Activated CD4-positive, alpha-beta T cell treated with anti-CD3 and anti-CD28 coated beads for 36 hours (primary cell): ENCODE results near the gene KIR2DL3. TPM values are rescaled to one million over a fixed set of nuclear protein-coding genes. Genes with fewer than 3 reads are reported as not detected.
"Not testable (repeated sequence)": the region's sequence is repeated elsewhere in the genome, so short reads cannot be mapped to it uniquely, and the experiment has no call there.

Experiments
- ATAC-seq: fragments of 200-7000 bp; cut with Tn5 transposase; one replicate; pipeline ENCODE4 v1.10.0; 2021; ENCODE audit warnings: mild to moderate bottlenecking, moderate library complexity
- CTCF ChIA-PET: fragments of 350-600 bp; sonication (Branson Sonifier 250); formaldehyde crosslinking; loops from one replicate; lab custom pipeline; 2021; ENCODE audit warnings: antibody characterized with exemption; lab: Charles Lee
- POLR2A ChIA-PET: fragments of 350-600 bp; sonication (Branson Sonifier 250); formaldehyde crosslinking; loops from one replicate; lab custom pipeline; 2021; ENCODE audit warnings: antibody characterized with exemption, inconsistent platforms; lab: Charles Lee
- DNase-seq: peaks from one replicate; pipeline ENCODE4 v3.0.0-alpha.2; 2020
- H3K27ac Mint-ChIP-seq: one replicate; pipeline ENCODE4 v1.8.0; 2021; ENCODE audit warnings: mixed read lengths
- H3K27me3 Mint-ChIP-seq: one replicate; pipeline ENCODE4 v1.8.0; 2021; ENCODE audit warnings: mixed read lengths
- H3K36me3 Mint-ChIP-seq: one replicate; pipeline ENCODE4 v1.8.0; 2021; ENCODE audit warnings: low read depth, mixed read lengths
- H3K4me1 Mint-ChIP-seq: one replicate; pipeline ENCODE4 v1.8.0; 2021; ENCODE audit warnings: mixed read lengths
- H3K4me3 Mint-ChIP-seq: one replicate; pipeline ENCODE4 v1.8.0; 2021; ENCODE audit warnings: mild to moderate bottlenecking, moderate library complexity, mixed read lengths
- H3K9me3 Mint-ChIP-seq: one replicate; pipeline ENCODE4 v1.8.0; 2021; ENCODE audit warnings: low read depth, mixed read lengths
- intact Hi-C, 2 experiments: fragments of 100-400 bp; cut with DNase I in 1 of 2; cut with micrococcal nuclease in 1 of 2; formaldehyde crosslinking; loops; one replicate each; pipeline versions ENCODE4 v1.14.2 to v1.15.1; 2022 to 2024; cut with DNase I, micrococcal nuclease
- total RNA-seq, 2 experiments: library from RNA; stranded (reverse); gene quantifications; one replicate each; pipeline ENCODE4 v1.2.3, GENCODE V29; 2021

Gene KIR2DL3
- total RNA-seq, 2 experiments from 2014 or later, result not detected

DNA sequence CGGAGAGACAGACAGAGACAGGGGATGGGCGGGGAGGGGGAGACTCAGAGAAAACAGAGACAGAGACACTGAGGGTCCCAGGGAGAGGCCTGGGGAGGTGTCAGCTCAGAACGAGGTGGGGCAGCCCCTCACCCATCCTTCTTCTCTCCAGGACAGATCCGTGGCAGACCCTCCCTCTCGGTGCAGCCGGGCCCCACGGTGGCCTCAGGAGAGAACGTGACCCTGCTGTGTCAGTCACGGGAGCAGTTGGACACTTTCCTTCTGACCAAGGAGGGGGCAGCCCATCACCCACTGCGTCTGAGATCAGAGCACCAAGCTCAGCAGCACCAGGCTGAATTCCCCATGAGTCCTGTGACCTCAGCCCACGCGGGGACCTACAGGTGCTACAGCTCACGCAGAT lies 28.4 kb upstream of the KIR2DL3 start:
- H3K27me3 Mint-ChIP-seq, H3K36me3 Mint-ChIP-seq, intact Hi-C loops, CTCF ChIA-PET, H3K9me3 Mint-ChIP-seq, H3K27ac Mint-ChIP-seq, ATAC-seq, DNase-seq, H3K4me3 Mint-ChIP-seq, H3K4me1 Mint-ChIP-seq: not testable (repeated sequence)
- POLR2A ChIA-PET, result interaction anchor here (0.6 kb wide), 1 partner anchor 474 kb away, joined by 3 read pairs; no protein-coding TSS in a partner anchor

DNA sequence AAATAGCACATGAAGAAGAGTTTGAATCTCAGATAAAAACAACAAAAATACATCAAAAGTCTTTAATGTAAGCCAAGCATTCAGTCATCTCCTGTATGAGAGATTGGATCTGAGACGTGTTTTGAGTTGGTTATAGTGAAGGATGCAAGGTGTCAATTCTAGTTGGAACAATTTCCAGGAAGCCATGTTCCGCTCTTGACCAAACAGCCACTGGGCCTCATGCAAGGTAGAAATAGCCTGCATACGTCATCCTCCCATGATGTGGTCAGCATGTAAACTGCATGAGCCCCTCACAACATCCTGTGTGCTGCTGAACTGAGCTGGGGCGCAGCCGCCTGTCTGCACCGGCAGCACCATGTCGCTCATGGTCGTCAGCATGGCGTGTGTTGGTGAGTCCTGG lies 14.2 kb upstream of the KIR2DL3 start, which contains the start of gene KIR3DL3:
KIR3DL3 (plus strand) TSS at position 301 of the 400 bp plus-strand sequence; CDS start at position 356, 55 bp downstream.
- no peak for DNase-seq
- H3K9me3 Mint-ChIP-seq, result peaks cover 24% of the 10 kb centered on the region
- CTCF ChIA-PET, result no interaction called here
- H3K27ac Mint-ChIP-seq, result no peak within 1 kb of the TSS
- ATAC-seq, result no peak
- H3K4me3 Mint-ChIP-seq, result no peak within 1 kb of the TSS
- intact Hi-C loops, result no loop called here
- POLR2A ChIA-PET, result no interaction called here
- H3K27me3 Mint-ChIP-seq, result peaks cover 12% of the 10 kb centered on the region
- no peaks in the 10 kb centered on the region for H3K4me1 Mint-ChIP-seq
- H3K36me3 Mint-ChIP-seq, result no peaks in the 10 kb centered on the region

GRCh38 chr19:54724644-54725043 lies 13.7 kb upstream of the KIR2DL3 start:
- intact Hi-C loops, result no loop called here
- no peak overlapping the region for H3K4me3 Mint-ChIP-seq
- DNase-seq (no peak), ATAC-seq (no peak)
- no peak overlapping the region for H3K27ac Mint-ChIP-seq
- H3K27me3 Mint-ChIP-seq, result peaks cover 13% of the 10 kb centered on the region
- H3K36me3 Mint-ChIP-seq, result no peaks in the 10 kb centered on the region
- ChIA-PET POLR2A (no interaction called here), CTCF (no interaction called here)
- peaks cover 21% of the 10 kb centered on the region for H3K9me3 Mint-ChIP-seq
- no peaks in the 10 kb centered on the region for H3K4me1 Mint-ChIP-seq

GRCh38 chr19:54725321-54725720 lies 13.0 kb upstream of the KIR2DL3 start:
- CTCF ChIA-PET, result no interaction called here
- no peaks in the 10 kb centered on the region for H3K4me1 Mint-ChIP-seq
- no peak overlapping the region for H3K4me3 Mint-ChIP-seq
- peaks cover 13% of the 10 kb centered on the region for H3K27me3 Mint-ChIP-seq
- H3K9me3 Mint-ChIP-seq, result peaks cover 15% of the 10 kb centered on the region
- no peaks in the 10 kb centered on the region for H3K36me3 Mint-ChIP-seq
- DNase-seq (no peak), ATAC-seq (no peak)
- POLR2A ChIA-PET, result no interaction called here
- intact Hi-C loops, result no loop called here
- no peak overlapping the region for H3K27ac Mint-ChIP-seq

GRCh38 chr19:54727562-54727961 lies 10.8 kb upstream of the KIR2DL3 start:
- Mint-ChIP-seq H3K4me1 (no peaks in the 10 kb centered on the region), H3K36me3 (no peaks in the 10 kb centered on the region), H3K27me3 (peaks cover 19% of the 10 kb centered on the region), H3K9me3 (peaks cover 3% of the 10 kb centered on the region), H3K4me3 (no peak overlapping the region), H3K27ac (no peak overlapping the region)
- ATAC-seq (no peak), DNase-seq (no peak)
- ChIA-PET POLR2A (no interaction called here), CTCF (no interaction called here)
- intact Hi-C loops, result no loop called here

- H3K9me3 Mint-ChIP-seq, result peaks cover 2% of the 10 kb centered on the region
- peaks cover 20% of the 10 kb centered on the region for H3K27me3 Mint-ChIP-seq
- no peaks in the 10 kb centered on the region for H3K36me3 Mint-ChIP-seq
- ATAC-seq (no peak), DNase-seq (no peak)
- CTCF ChIA-PET, result no interaction called here
- POLR2A ChIA-PET, result no interaction called here
- H3K27ac Mint-ChIP-seq, result no peak overlapping the region
- no peaks in the 10 kb centered on the region for H3K4me1 Mint-ChIP-seq
- intact Hi-C loops, result no loop called here
- no peak overlapping the region for H3K4me3 Mint-ChIP-seq
Measured at GRCh38 chr19:54728167-54728566, 10.1 kb upstream of the KIR2DL3 start.

GRCh38 chr19:54729416-54730188 lies 8.7 kb upstream of the KIR2DL3 start:
- POLR2A ChIA-PET, result no interaction called here
- no peaks in the 10 kb centered on the region for H3K36me3 Mint-ChIP-seq
- intact Hi-C loops, result no loop called here
- H3K4me1 Mint-ChIP-seq, result no peaks in the 10 kb centered on the region
- peaks cover 22% of the 10 kb centered on the region for H3K27me3 Mint-ChIP-seq
- no peak for DNase-seq
- H3K9me3 Mint-ChIP-seq, result no peaks in the 10 kb centered on the region
- H3K4me3 Mint-ChIP-seq, result no peak overlapping the region
- no peak overlapping the region for H3K27ac Mint-ChIP-seq
- CTCF ChIA-PET, result no interaction called here
- no peak for ATAC-seq

- Mint-ChIP-seq H3K27ac (no peak overlapping the region), H3K27me3 (peaks cover 23% of the 10 kb centered on the region), H3K4me3 (no peak overlapping the region), H3K9me3 (no peaks in the 10 kb centered on the region), H3K36me3 (no peaks in the 10 kb centered on the region), H3K4me1 (no peaks in the 10 kb centered on the region)
- intact Hi-C loops, result no loop called here
- ChIA-PET POLR2A (no interaction called here), CTCF (no interaction called here)
- DNase-seq (no peak), ATAC-seq (no peak)
Measured at GRCh38 chr19:54731191-54731590, 7.1 kb upstream of the KIR2DL3 start.

GRCh38 chr19:54738715-54739114 lies 402 bp downstream of the KIR2DL3 start:
- no peaks in the 10 kb centered on the region for H3K9me3 Mint-ChIP-seq
- H3K4me3 Mint-ChIP-seq, result no peak overlapping the region
- ChIA-PET POLR2A (no interaction called here), CTCF (no interaction called here)
- H3K36me3 Mint-ChIP-seq, result no peaks in the 10 kb centered on the region
- ATAC-seq, result no peak
- no peak for DNase-seq
- intact Hi-C loops, result loop anchor here in 1 of 2 experiments (1.0 kb wide), 1 partner anchor 110 kb away; no protein-coding TSS in a partner anchor
- H3K4me1 Mint-ChIP-seq, result no peaks in the 10 kb centered on the region
- H3K27me3 Mint-ChIP-seq, result peaks cover 6% of the 10 kb centered on the region
- H3K27ac Mint-ChIP-seq, result no peak overlapping the region

GRCh38 chr19:54739587-54740497 lies 1.5 kb downstream of the KIR2DL3 start:
- intact Hi-C loops, result loop anchor here in 1 of 2 experiments (2.0 kb wide), 1 partner anchor 109 kb away; no protein-coding TSS in a partner anchor
- H3K27ac Mint-ChIP-seq, result no peak overlapping the region

DNA sequence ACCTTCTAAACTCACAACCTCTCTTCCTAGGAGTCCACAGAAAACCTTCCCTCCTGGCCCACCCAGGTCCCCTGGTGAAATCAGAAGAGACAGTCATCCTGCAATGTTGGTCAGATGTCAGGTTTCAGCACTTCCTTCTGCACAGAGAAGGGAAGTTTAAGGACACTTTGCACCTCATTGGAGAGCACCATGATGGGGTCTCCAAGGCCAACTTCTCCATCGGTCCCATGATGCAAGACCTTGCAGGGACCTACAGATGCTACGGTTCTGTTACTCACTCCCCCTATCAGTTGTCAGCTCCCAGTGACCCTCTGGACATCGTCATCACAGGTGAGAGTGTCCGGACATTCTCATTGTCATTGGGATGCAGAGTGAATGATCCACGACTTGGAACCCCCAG lies 3.6 kb downstream of the KIR2DL3 start:
- DNase-seq, POLR2A ChIA-PET, CTCF ChIA-PET, H3K27me3 Mint-ChIP-seq, H3K9me3 Mint-ChIP-seq, H3K27ac Mint-ChIP-seq, H3K36me3 Mint-ChIP-seq, H3K4me1 Mint-ChIP-seq, ATAC-seq, H3K4me3 Mint-ChIP-seq: not testable (repeated sequence)
- intact Hi-C loops, result loop anchor here in 1 of 2 experiments (2.0 kb wide), 1 partner anchor 107 kb away; no protein-coding TSS in a partner anchor

More at GRCh38 chr19:54739587-54740497, 1.5 kb downstream of the KIR2DL3 start:
- H3K9me3 Mint-ChIP-seq, result peaks cover under 1% of the 10 kb centered on the region
- no peak for DNase-seq
- ChIA-PET POLR2A (no interaction called here), CTCF (no interaction called here)
- H3K36me3 Mint-ChIP-seq, result no peaks in the 10 kb centered on the region
- peaks cover 6% of the 10 kb centered on the region for H3K27me3 Mint-ChIP-seq
- ATAC-seq, result no peak
- H3K4me3 Mint-ChIP-seq, result no peak overlapping the region
- H3K4me1 Mint-ChIP-seq, result no peaks in the 10 kb centered on the region
